ENCODE results near the gene PLAAT2.

GRCh38 chr11:63552921-63553320 is 10.3 kb downstream of the PLAAT2 start:
- TF ChIP-seq POLR2AphosphoS5 (IDR thresholded peaks at IDR 0.05; ENCODE audit: low read depth, low read length) (no peak), POLR2A (IDR thresholded peaks at IDR 0.05; ENCODE audit: low read depth, low read length) (no peak)

Measured in GM12891 (cell line).